ENCODE data around the gene KCNK10.

DNA sequence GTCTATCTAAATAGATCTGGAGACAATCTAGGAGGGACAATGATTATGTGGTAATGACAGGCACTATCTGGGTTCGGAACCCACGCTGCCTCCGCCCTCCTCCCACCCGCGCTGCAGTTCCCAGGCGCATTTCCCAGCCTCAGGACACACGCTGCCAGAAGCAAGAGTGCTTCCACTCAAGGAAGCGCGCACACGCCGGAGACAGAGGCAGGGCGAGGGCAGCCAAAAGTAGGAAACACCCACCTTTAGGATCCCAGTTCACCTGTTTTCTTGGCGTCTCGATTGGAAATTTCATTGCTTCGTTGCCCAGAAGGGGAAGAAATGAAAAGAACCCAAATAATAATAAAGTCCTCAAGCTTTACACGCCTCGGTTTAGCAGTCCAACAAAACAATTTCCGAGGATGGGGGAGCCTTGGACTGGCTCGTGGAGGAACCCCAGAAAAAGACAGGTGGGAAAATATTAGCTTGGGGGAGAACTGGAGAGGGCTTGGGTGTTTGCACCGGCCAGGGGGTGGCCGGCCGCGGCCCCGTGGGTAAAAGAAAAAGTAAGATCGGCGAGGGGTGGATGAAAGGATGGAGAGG lies 474 bp downstream of the KCNK10 start:
- TF ChIP-seq, protein P1, sequence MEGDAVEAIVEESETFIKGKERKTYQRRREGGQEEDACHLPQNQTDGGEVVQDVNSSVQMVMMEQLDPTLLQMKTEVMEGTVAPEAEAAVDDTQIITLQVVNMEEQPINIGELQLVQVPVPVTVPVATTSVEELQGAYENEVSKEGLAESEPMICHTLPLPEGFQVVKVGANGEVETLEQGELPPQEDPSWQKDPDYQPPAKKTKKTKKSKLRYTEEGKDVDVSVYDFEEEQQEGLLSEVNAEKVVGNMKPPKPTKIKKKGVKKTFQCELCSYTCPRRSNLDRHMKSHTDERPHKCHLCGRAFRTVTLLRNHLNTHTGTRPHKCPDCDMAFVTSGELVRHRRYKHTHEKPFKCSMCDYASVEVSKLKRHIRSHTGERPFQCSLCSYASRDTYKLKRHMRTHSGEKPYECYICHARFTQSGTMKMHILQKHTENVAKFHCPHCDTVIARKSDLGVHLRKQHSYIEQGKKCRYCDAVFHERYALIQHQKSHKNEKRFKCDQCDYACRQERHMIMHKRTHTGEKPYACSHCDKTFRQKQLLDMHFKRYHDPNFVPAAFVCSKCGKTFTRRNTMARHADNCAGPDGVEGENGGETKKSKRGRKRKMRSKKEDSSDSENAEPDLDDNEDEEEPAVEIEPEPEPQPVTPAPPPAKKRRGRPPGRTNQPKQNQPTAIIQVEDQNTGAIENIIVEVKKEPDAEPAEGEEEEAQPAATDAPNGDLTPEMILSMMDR (IDR thresholded peaks at IDR 0.05), result no peak
- no peak for TF ChIP-seq POLR2A (IDR thresholded peaks at IDR 0.05)
